Activated CD4-positive, alpha-beta T cell treated with anti-CD3 and anti-CD28 coated beads for 36 hours (primary cell): ENCODE data around the gene ITGB8. TPM values are rescaled to one million over a fixed set of nuclear protein-coding genes. Genes with fewer than 3 reads are reported as not detected.

Source experiments
- ATAC-seq: fragments of 200-7000 bp; cut with Tn5 transposase; one replicate; pipeline ENCODE4 v1.10.0; 2021; ENCODE audit warnings: mild to moderate bottlenecking, moderate library complexity
- CTCF ChIA-PET: fragments of 350-600 bp; sonication (Branson Sonifier 250); formaldehyde crosslinking; loops from one replicate; lab custom pipeline; 2021; ENCODE audit warnings: antibody characterized with exemption; lab: Charles Lee
- POLR2A ChIA-PET: fragments of 350-600 bp; sonication (Branson Sonifier 250); formaldehyde crosslinking; loops from one replicate; lab custom pipeline; 2021; ENCODE audit warnings: antibody characterized with exemption, inconsistent platforms; lab: Charles Lee
- DNase-seq: peaks from one replicate; pipeline ENCODE4 v3.0.0-alpha.2; 2020
- H3K27ac Mint-ChIP-seq: one replicate; pipeline ENCODE4 v1.8.0; 2021; ENCODE audit warnings: mixed read lengths
- H3K27me3 Mint-ChIP-seq: one replicate; pipeline ENCODE4 v1.8.0; 2021; ENCODE audit warnings: mixed read lengths
- H3K36me3 Mint-ChIP-seq: one replicate; pipeline ENCODE4 v1.8.0; 2021; ENCODE audit warnings: low read depth, mixed read lengths
- H3K4me1 Mint-ChIP-seq: one replicate; pipeline ENCODE4 v1.8.0; 2021; ENCODE audit warnings: mixed read lengths
- H3K4me3 Mint-ChIP-seq: one replicate; pipeline ENCODE4 v1.8.0; 2021; ENCODE audit warnings: mild to moderate bottlenecking, moderate library complexity, mixed read lengths
- H3K9me3 Mint-ChIP-seq: one replicate; pipeline ENCODE4 v1.8.0; 2021; ENCODE audit warnings: low read depth, mixed read lengths
- intact Hi-C, 2 experiments: fragments of 100-400 bp; cut with DNase I in 1 of 2; cut with micrococcal nuclease in 1 of 2; formaldehyde crosslinking; loops; one replicate each; pipeline versions ENCODE4 v1.14.2 to v1.15.1; 2022 to 2024; cut with DNase I, micrococcal nuclease
- total RNA-seq, 2 experiments: library from RNA; stranded (reverse); gene quantifications; one replicate each; pipeline ENCODE4 v1.2.3, GENCODE V29; 2021

The ITGB8 gene
- total RNA-seq, 2 experiments from 2014 or later: 0.07 TPM; not detected in 1

- ChIA-PET CTCF (no interaction called here), POLR2A (no interaction called here)
- Mint-ChIP-seq H3K4me1 (no peaks in the 10 kb centered on the region), H3K27me3 (peaks cover 28% of the 10 kb centered on the region), H3K27ac (no peak overlapping the region), H3K4me3 (no peak overlapping the region), H3K36me3 (no peaks in the 10 kb centered on the region), H3K9me3 (no peaks in the 10 kb centered on the region)
- no peak for ATAC-seq
- intact Hi-C loops: no loop called here
- DNase-seq: no peak
Observed at GRCh38 chr7:20323595-20323994, 7.1 kb upstream of the ITGB8 start.

- H3K9me3 Mint-ChIP-seq: no peaks in the 10 kb centered on the region
- CTCF ChIA-PET: no interaction called here
- intact Hi-C loops: loop anchor here in 1 of 2 experiments (5.0 kb wide), 1 partner anchor 271 kb away; no protein-coding TSS in a partner anchor
- no peak overlapping the region for H3K4me3 Mint-ChIP-seq
- ATAC-seq: no peak
- H3K36me3 Mint-ChIP-seq: no peaks in the 10 kb centered on the region
- no peak for DNase-seq
- POLR2A ChIA-PET: no interaction called here
- peaks cover 41% of the 10 kb centered on the region for H3K27me3 Mint-ChIP-seq
- H3K27ac Mint-ChIP-seq: no peak overlapping the region
- H3K4me1 Mint-ChIP-seq: peaks cover 15% of the 10 kb centered on the region
Observed at GRCh38 chr7:20326342-20326741, 4.4 kb upstream of the ITGB8 start.

- POLR2A ChIA-PET: no interaction called here
- H3K27ac Mint-ChIP-seq: no peak overlapping the region
- DNase-seq (no peak), ATAC-seq (no peak)
- intact Hi-C loops: loop anchor here in 1 of 2 experiments (5.0 kb wide), 1 partner anchor 270 kb away; no protein-coding TSS in a partner anchor
- H3K4me3 Mint-ChIP-seq: no peak overlapping the region
- CTCF ChIA-PET: interaction anchor here (0.6 kb wide), 1 partner anchor 274 kb away, joined by 3 read pairs; no protein-coding TSS in a partner anchor
- no peaks in the 10 kb centered on the region for H3K9me3 Mint-ChIP-seq
- H3K27me3 Mint-ChIP-seq: peaks cover 42% of the 10 kb centered on the region
- peaks cover 20% of the 10 kb centered on the region for H3K4me1 Mint-ChIP-seq
- H3K36me3 Mint-ChIP-seq: no peaks in the 10 kb centered on the region
Observed at GRCh38 chr7:20327055-20327454, 3.6 kb upstream of the ITGB8 start.

- no peak overlapping the region for H3K27ac Mint-ChIP-seq
- POLR2A ChIA-PET: no interaction called here
- H3K4me1 Mint-ChIP-seq: peaks cover 20% of the 10 kb centered on the region
- CTCF ChIA-PET: no interaction called here
- DNase-seq (no peak), ATAC-seq (no peak)
- intact Hi-C loops: loop anchor here in 1 of 2 experiments (5.0 kb wide), 1 partner anchor 269 kb away; no protein-coding TSS in a partner anchor
- no peak overlapping the region for H3K4me3 Mint-ChIP-seq
- peaks cover 48% of the 10 kb centered on the region for H3K27me3 Mint-ChIP-seq
- H3K36me3 Mint-ChIP-seq: no peaks in the 10 kb centered on the region
- H3K9me3 Mint-ChIP-seq: no peaks in the 10 kb centered on the region
Observed at GRCh38 chr7:20328027-20328426, 2.7 kb upstream of the ITGB8 start.

- ATAC-seq: no peak
- H3K27me3 Mint-ChIP-seq: peaks cover 48% of the 10 kb centered on the region
- no peaks in the 10 kb centered on the region for H3K36me3 Mint-ChIP-seq
- H3K4me3 Mint-ChIP-seq: no peak overlapping the region
- CTCF ChIA-PET: no interaction called here
- intact Hi-C loops: loop anchor here in 1 of 2 experiments (5.0 kb wide), 1 partner anchor 269 kb away; no protein-coding TSS in a partner anchor
- POLR2A ChIA-PET: no interaction called here
- no peak for DNase-seq
- H3K4me1 Mint-ChIP-seq: peaks cover 20% of the 10 kb centered on the region
- H3K9me3 Mint-ChIP-seq: no peaks in the 10 kb centered on the region
- H3K27ac Mint-ChIP-seq: no peak overlapping the region
Observed at GRCh38 chr7:20328692-20329091, 2.0 kb upstream of the ITGB8 start.

- ChIA-PET POLR2A (interaction anchor here (0.9 kb wide), 1 partner anchor 621 kb away, joined by 3 read pairs; the partner anchor contains the start of gene POLR1F), CTCF (no interaction called here)
- DNase-seq: peak; percentile 31
- peaks cover 20% of the 10 kb centered on the region for H3K4me1 Mint-ChIP-seq
- H3K4me3 Mint-ChIP-seq: peak overlapping the region; percentile 73
- peak; percentile 9 for ATAC-seq
- H3K27ac Mint-ChIP-seq: peak overlapping the region; percentile 40
- H3K9me3 Mint-ChIP-seq: no peaks in the 10 kb centered on the region
- intact Hi-C loops: loop anchor here (5.0 kb wide), 4 partner anchors 172 to 1213 kb away; partner anchors contain the start of genes DNAH11 (in 1 of the 2) and POLR1F (in 1 of the 2)
- peaks cover 49% of the 10 kb centered on the region for H3K27me3 Mint-ChIP-seq
- H3K36me3 Mint-ChIP-seq: no peaks in the 10 kb centered on the region
Observed at GRCh38 chr7:20329389-20330238, 1.1 kb upstream of the ITGB8 start.

GRCh38 chr7:20330928-20331909, 519 bp downstream of the ITGB8 start:
- H3K36me3 Mint-ChIP-seq: no peaks in the 10 kb centered on the region
- ChIA-PET POLR2A (interaction anchor here (0.9 kb wide), 1 partner anchor 622 kb away, joined by 3 read pairs; the partner anchor contains the start of gene POLR1F), CTCF (interaction anchor here (0.5 to 0.7 kb wide), 4 partner anchors 12 to 622 kb away, joined by 3 read pairs; no protein-coding TSS in a partner anchor)
- intact Hi-C loops: loop anchor here (5.0 kb wide), 3 partner anchors 174 to 1211 kb away; partner anchors contain the start of genes DNAH11 (in 1 of the 2) and POLR1F (in 1 of the 2)
- H3K4me1 Mint-ChIP-seq: peaks cover 20% of the 10 kb centered on the region
- H3K9me3 Mint-ChIP-seq: no peaks in the 10 kb centered on the region
- peak overlapping the region; percentile 64 for H3K4me3 Mint-ChIP-seq
- ATAC-seq (peak; percentile 27), DNase-seq (peak; percentile 58)
- no peak overlapping the region for H3K27ac Mint-ChIP-seq
- H3K27me3 Mint-ChIP-seq: peaks cover 50% of the 10 kb centered on the region

GRCh38 chr7:20331910-20332813, 1.5 kb downstream of the ITGB8 start:
- ATAC-seq (no peak), DNase-seq (no peak)
- POLR2A ChIA-PET: no interaction called here
- CTCF ChIA-PET: no interaction called here
- Mint-ChIP-seq H3K4me1 (peaks cover 20% of the 10 kb centered on the region), H3K9me3 (no peaks in the 10 kb centered on the region), H3K27me3 (peaks cover 47% of the 10 kb centered on the region), H3K27ac (no peak overlapping the region), H3K36me3 (no peaks in the 10 kb centered on the region), H3K4me3 (peak overlapping the region; percentile 55)
- intact Hi-C loops: loop anchor here (5.0 kb wide), 3 partner anchors 175 to 1210 kb away; partner anchors contain the start of genes DNAH11 (in 1 of the 2) and POLR1F (in 1 of the 2)

- H3K9me3 Mint-ChIP-seq: no peaks in the 10 kb centered on the region
- no peak overlapping the region for H3K4me3 Mint-ChIP-seq
- no peaks in the 10 kb centered on the region for H3K36me3 Mint-ChIP-seq
- intact Hi-C loops: no loop called here
- ATAC-seq (no peak), DNase-seq (no peak)
- peaks cover 11% of the 10 kb centered on the region for H3K27me3 Mint-ChIP-seq
- H3K4me1 Mint-ChIP-seq: no peaks in the 10 kb centered on the region
- no peak overlapping the region for H3K27ac Mint-ChIP-seq
- ChIA-PET POLR2A (no interaction called here), CTCF (interaction anchor here (0.6 to 0.7 kb wide), 3 partner anchors 26 to 1491 kb away, joined by 3 to 4 read pairs (median 3); no protein-coding TSS in a partner anchor)
Observed at GRCh38 chr7:20338285-20338684, 7.6 kb downstream of the ITGB8 start.

- H3K9me3 Mint-ChIP-seq: no peaks in the 10 kb centered on the region
Observed at GRCh38 chr7:20340839-20341238, 10.1 kb downstream of the ITGB8 start.

More at GRCh38 chr7:20340839-20341238, 10.1 kb downstream of the ITGB8 start:
- Mint-ChIP-seq H3K4me1 (no peaks in the 10 kb centered on the region), H3K36me3 (no peaks in the 10 kb centered on the region), H3K27ac (no peak overlapping the region), H3K4me3 (no peak overlapping the region), H3K27me3 (no peaks in the 10 kb centered on the region)
- intact Hi-C loops: no loop called here
- CTCF ChIA-PET: no interaction called here
- POLR2A ChIA-PET: no interaction called here
- ATAC-seq (no peak), DNase-seq (no peak)
